GDM1 (cell line): ENCODE measurements around the gene KRTAP2-1.
"Not testable (repeated sequence)": the region's sequence is repeated elsewhere in the genome, so short reads cannot be mapped to it uniquely, and the experiment has no call there.

Source experiments
- DNase-seq: peaks from one replicate; lab custom pipeline; 2025; lab: John Stamatoyannopoulos, UW

The KRTAP2-1 gene

GRCh38 chr17:41046735-41047465 lies at the start of gene KRTAP2-1:
Gene KRTAP2-1 (minus strand): TSS chr17:41047316. CDS start chr17:41047267, 49 bp downstream.
- DNase-seq: not testable (repeated sequence)

- no peak for DNase-seq
These were observed 48.9 kb upstream of the KRTAP2-1 start for GRCh38 chr17:41096055-41096454.

GRCh38 chr17:41088760-41089352 lies 41.7 kb upstream of the KRTAP2-1 start:
- DNase-seq: not testable (repeated sequence)

GRCh38 chr17:41084100-41084856 lies 37.2 kb upstream of the KRTAP2-1 start, which contains the start of gene KRTAP4-7:
Gene KRTAP4-7 (plus strand): TSS chr17:41084150. CDS start chr17:41084207, 57 bp downstream.
- not testable (repeated sequence) for DNase-seq

GRCh38 chr17:41083427-41083826 lies 36.3 kb upstream of the KRTAP2-1 start:
- DNase-seq: not testable (repeated sequence)

- DNase-seq: no peak
These were observed 35.5 kb upstream of the KRTAP2-1 start for GRCh38 chr17:41082626-41083025.

GRCh38 chr17:41076788-41077187 lies 29.7 kb upstream of the KRTAP2-1 start:
- no peak for DNase-seq

GRCh38 chr17:41073676-41074075 lies 26.6 kb upstream of the KRTAP2-1 start:
- DNase-seq: no peak

GRCh38 chr17:41071606-41072360 lies 24.7 kb upstream of the KRTAP2-1 start:
- no peak for DNase-seq

GRCh38 chr17:41069031-41069430 lies 21.9 kb upstream of the KRTAP2-1 start:
- DNase-seq: no peak

- no peak for DNase-seq
These were observed 20.2 kb upstream of the KRTAP2-1 start for GRCh38 chr17:41067281-41067680.

- no peak for DNase-seq
These were observed 18.9 kb upstream of the KRTAP2-1 start, which contains the start of gene KRTAP2-4 for GRCh38 chr17:41065829-41066624. Gene KRTAP2-4 (minus strand): TSS chr17:41065879. CDS start chr17:41065845, 34 bp downstream.

GRCh38 chr17:41065016-41065689 lies 18.0 kb upstream of the KRTAP2-1 start:
- DNase-seq: not testable (repeated sequence)

- no peak for DNase-seq
These were observed 17.2 kb upstream of the KRTAP2-1 start for GRCh38 chr17:41064301-41064700.

GRCh38 chr17:41063449-41063848 lies 16.3 kb upstream of the KRTAP2-1 start:
- no peak for DNase-seq

GRCh38 chr17:41061964-41062363 lies 14.8 kb upstream of the KRTAP2-1 start:
- DNase-seq: no peak

GRCh38 chr17:41060052-41060604 lies 13.0 kb upstream of the KRTAP2-1 start, which contains the start of gene KRTAP2-3:
Gene KRTAP2-3 (minus strand): TSS chr17:41060114. CDS start chr17:41060050, 64 bp downstream.
- DNase-seq: no peak

GRCh38 chr17:41059276-41060051 lies 12.3 kb upstream of the KRTAP2-1 start:
- not testable (repeated sequence) for DNase-seq

- DNase-seq: no peak
These were observed 11.6 kb upstream of the KRTAP2-1 start for GRCh38 chr17:41058741-41059140.
